SK-N-SH (cell line): Measurements from ENCODE around the gene SEMA4D. TPM values are rescaled to one million over a fixed set of nuclear protein-coding genes. Genes with fewer than 3 reads are reported as not detected.

Source experiments
- CTCF ChIA-PET: fragments of 300-600, 350-600 bp; formaldehyde crosslinking; extraction: SDS; loops from one replicate; lab custom pipeline; 2021; lab: Yijun Ruan, JAX
- POLR2A ChIA-PET: fragments of 350-600 bp; sonication (Branson Sonifier 250); formaldehyde crosslinking; extraction: SDS; loops from one replicate; lab custom pipeline; 2020; ENCODE audit warnings: antibody characterized with exemption, inconsistent platforms; lab: Yijun Ruan, JAX
- DNase-seq: peaks from one replicate; pipeline ENCODE4 v3.0.0; 2012
- H2AFZ ChIP-seq: fragments of 200-600 bp; sonication (generic); 2 replicates; pipeline ENCODE4 v1.8.1; 2016; ENCODE audit warnings: antibody characterized with exemption, mild to moderate bottlenecking, low read depth
- H3F3A ChIP-seq: fragments of 200-600 bp; sonication (generic); replicated peaks from 2 replicates; pipeline ENCODE3; 2016; ENCODE audit warnings: antibody characterized with exemption, mild to moderate bottlenecking; ENCODE audit not compliant: insufficient read depth
- H3K27ac ChIP-seq, 2 experiments: fragments of 200-500 bp in 1 of 2; fragments of 200-600 bp in 1 of 2; sonication (Bioruptor generic) in 1 of 2; sonication (generic), shearing (Covaris generic) in 1 of 2; 2 replicates each; pipeline versions ENCODE4 v1.5.1 to v1.6.1; 2014 to 2016; ENCODE audit warnings: low read depth in 2 of 2, inconsistent platforms in 1 of 2, low read length in 1 of 2, mild to moderate bottlenecking in 1 of 2, mixed read lengths in 1 of 2
- H3K27me3 ChIP-seq: fragments of 200-600 bp; sonication (generic), shearing (Covaris generic); 2 replicates; pipeline ENCODE4 v1.6.1; 2016; ENCODE audit warnings: mixed run types; ENCODE audit not compliant: insufficient read depth
- H3K36me3 ChIP-seq, 2 experiments: fragments of 200-500 bp in 1 of 2; fragments of 200-600 bp in 1 of 2; sonication (Bioruptor generic) in 1 of 2; sonication (generic) in 1 of 2; replicated peaks in 1 of 2; 2 replicates each; pipeline versions ENCODE3 to v1.5.1; 2014 to 2016; ENCODE audit warnings: low read length in 1 of 2, mild to moderate bottlenecking in 1 of 2; ENCODE audit not compliant: insufficient read depth in 2 of 2, control insufficient read depth in 1 of 2
- H3K4me1 ChIP-seq, 2 experiments: fragments of 200-500 bp in 1 of 2; fragments of 200-600 bp in 1 of 2; sonication (Bioruptor generic) in 1 of 2; sonication (generic), shearing (Covaris generic) in 1 of 2; 2 replicates each; pipeline versions ENCODE4 v1.5.1 to v1.6.1; 2014 to 2016; ENCODE audit warnings: low read depth in 1 of 2, low read length in 1 of 2, mixed run types in 1 of 2; ENCODE audit not compliant: insufficient read depth in 2 of 2, control insufficient read depth in 1 of 2
- H3K4me2 ChIP-seq: fragments of 200-600 bp; sonication (generic), shearing (Covaris generic); 2 replicates; pipeline ENCODE4 v1.6.1; 2017; ENCODE audit warnings: mixed run types
- H3K4me3 ChIP-seq, 2 experiments: fragments of 200-500 bp in 1 of 2; fragments of 200-600 bp in 1 of 2; sonication (Bioruptor generic) in 1 of 2; sonication (generic), shearing (Covaris generic) in 1 of 2; 2 replicates each; pipeline versions ENCODE4 v1.5.1 to v1.8.1; 2014 to 2016; ENCODE audit warnings: low read depth in 2 of 2, inconsistent platforms in 1 of 2, low read length in 1 of 2, mild to moderate bottlenecking in 1 of 2, mixed read lengths in 1 of 2, moderate library complexity in 1 of 2
- H3K79me2 ChIP-seq: fragments of 200-600 bp; sonication (generic); 2 replicates; pipeline ENCODE4 v1.8.1; 2017; ENCODE audit warnings: mild to moderate bottlenecking; ENCODE audit not compliant: insufficient read depth
- H3K9ac ChIP-seq: fragments of 200-600 bp; sonication (generic); 2 replicates; pipeline ENCODE4 v1.6.1; 2017; ENCODE audit warnings: mixed run types
- H3K9me2 ChIP-seq: fragments of 200-600 bp; sonication (generic); 2 replicates; pipeline ENCODE4 v1.6.1; 2017; ENCODE audit warnings: mixed run types
- H3K9me3 ChIP-seq: fragments of 200-600 bp; sonication (generic); 2 replicates; pipeline ENCODE4 v1.6.1; 2017; ENCODE audit warnings: mixed run types, mild to moderate bottlenecking, moderate library complexity
- H4K20me1 ChIP-seq: fragments of 200-600 bp; sonication (generic); 2 replicates; pipeline ENCODE4 v1.6.1; 2017; ENCODE audit warnings: mild to moderate bottlenecking, mixed run types; ENCODE audit not compliant: insufficient read depth
- FOSL2 ChIP-seq: IDR thresholded peaks from 2 replicates; pipeline ENCODE4 v1.4.0; 2012; ENCODE audit warnings: low read depth, mild to moderate bottlenecking, moderate library complexity, borderline replicate concordance
- FOXJ3 ChIP-seq: sonication (generic); formaldehyde crosslinking; IDR thresholded peaks from 2 replicates; pipeline ENCODE4 v1.5.1; 2020; ENCODE audit warnings: mild to moderate bottlenecking, missing genetic modification reagents
- JUND ChIP-seq: IDR thresholded peaks from 2 replicates; pipeline ENCODE4 v1.4.0; 2012
- MEF2A ChIP-seq: IDR thresholded peaks from 2 replicates; pipeline ENCODE4 v1.4.0; 2012; ENCODE audit warnings: low read depth, borderline replicate concordance
- MXI1 ChIP-seq: IDR thresholded peaks from 2 replicates; pipeline ENCODE4 v1.6.1; 2012; ENCODE audit warnings: mild to moderate bottlenecking, low read depth, low read length, improper control_type of control experiment
- RXRA ChIP-seq: IDR thresholded peaks from 2 replicates; pipeline ENCODE4 v1.4.0; 2012; ENCODE audit warnings: low read depth, mild to moderate bottlenecking, borderline replicate concordance
- SMC3 ChIP-seq: IDR thresholded peaks from 2 replicates; pipeline ENCODE4 v1.6.1; 2012; ENCODE audit warnings: low read depth, low read length, improper control_type of control experiment
- TAF1 ChIP-seq: IDR thresholded peaks from 2 replicates; pipeline ENCODE4 v1.6.1; 2012; ENCODE audit warnings: low read depth, mild to moderate bottlenecking, low read length, moderate library complexity, borderline replicate concordance
- YY1 ChIP-seq: IDR thresholded peaks from 2 replicates; pipeline ENCODE4 v1.4.0; 2012; ENCODE audit warnings: low read depth, mild to moderate bottlenecking
- WGBS: methylation state at CpG from one replicate; pipeline ENCODE4 v1.1.6; 2017; ENCODE audit warnings: low lambda C conversion rate; 5-methylcytosine and 5-hydroxymethylcytosine counted together
- polyA plus RNA-seq, 3 experiments: library from polyadenylated mRNA; depleted of rRNA; stranded (reverse); fragments of >200 nt; gene quantifications; 2 replicates each; pipeline ENCODE4 v1.2.3, GENCODE V29; 2012
- TF ChIP-seq, protein P1 (sequence below): fragments of 150-350 bp; IDR thresholded peaks from 2 replicates; pipeline ENCODE4 v1.6.1; 2016; ENCODE audit warnings: mild to moderate bottlenecking, low read depth, low read length
- TF ChIP-seq, protein P2 (sequence below): IDR thresholded peaks from 2 replicates; pipeline ENCODE4 v1.4.0; 2012; ENCODE audit warnings: low read depth, borderline replicate concordance

SEMA4D gene
- polyA plus RNA-seq, 1 of the 3 experiments (the other 2 are of a cell fraction): 4.8 TPM

DNA sequence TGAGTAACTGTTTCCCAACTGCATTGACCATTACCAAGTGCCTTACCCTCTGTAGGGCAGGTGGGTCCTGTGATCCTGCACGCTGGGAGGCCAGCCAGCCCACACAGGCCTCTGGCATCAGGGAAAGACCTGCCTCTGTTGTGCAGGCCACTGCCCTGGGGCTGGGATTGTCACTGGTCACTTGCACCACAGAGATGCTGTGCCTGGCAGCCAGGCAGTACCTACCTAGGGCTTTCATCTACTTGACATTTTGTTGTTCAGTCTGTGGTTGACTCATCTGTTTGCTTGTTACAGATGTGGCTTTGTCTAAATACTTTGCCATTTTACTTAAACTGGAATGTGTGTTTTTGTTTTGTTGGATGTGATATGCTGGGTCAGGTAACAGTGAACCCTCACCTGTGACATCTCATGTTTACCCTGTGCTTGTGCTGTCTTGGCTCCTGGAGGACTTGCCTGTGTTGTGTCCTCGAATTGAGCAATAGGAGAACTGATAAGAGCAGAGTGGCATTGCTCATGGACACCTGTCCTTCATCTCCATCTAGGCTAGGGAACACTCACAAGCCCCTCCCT, 146.8 kb downstream of the SEMA4D start:
- no peak overlapping the region for H3K4me2 ChIP-seq
- TF ChIP-seq FOXJ3: no peak
- no peak for TF ChIP-seq RXRA
- TF ChIP-seq SMC3: no peak
- no peak for TF ChIP-seq MXI1
- TF ChIP-seq JUND: no peak
- TF ChIP-seq MEF2A: no peak
- CTCF ChIA-PET: no interaction called here

DNA sequence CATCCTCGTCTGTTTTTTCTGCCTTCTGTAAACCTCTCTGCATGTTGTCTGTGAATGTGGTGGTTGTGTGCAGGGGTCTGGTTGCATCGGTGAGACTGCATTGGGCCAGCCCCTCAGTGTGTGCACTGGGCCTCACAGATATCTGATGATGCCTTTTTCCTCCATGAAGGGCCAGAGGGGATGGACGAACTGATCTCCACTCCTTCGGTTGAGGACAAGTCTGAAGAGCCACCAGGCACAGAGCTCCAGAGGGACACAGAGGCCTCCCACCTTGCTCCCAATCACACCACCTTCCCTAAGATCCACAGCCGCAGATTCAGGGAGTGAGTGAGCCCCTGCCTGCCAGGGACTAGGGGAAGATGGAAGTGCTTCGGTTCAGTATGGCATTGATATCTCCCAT, 148.3 kb downstream of the SEMA4D start:
- no peak overlapping the region for H3K4me3 ChIP-seq
- no peak for DNase-seq
- H3K4me2 ChIP-seq: no peak overlapping the region
- peaks cover 0 to 3% of the 10 kb centered on the region in 2 experiments; a peak in 1 of 4 replicates for H3K4me1 ChIP-seq
- H3K9ac ChIP-seq: no peak overlapping the region
- 94% methylated on average over 5 of the region's 6 CpGs for WGBS
- POLR2A ChIA-PET: no interaction called here
- H3K36me3 ChIP-seq: peaks cover 48 to 96% of the 10 kb centered on the region in 2 experiments
- H2AFZ ChIP-seq: no peak overlapping the region
- H3K9me3 ChIP-seq: no peaks in the 10 kb centered on the region
- H3K27ac ChIP-seq: no peak overlapping the region
- H4K20me1 ChIP-seq: no peaks in the 10 kb centered on the region
- H3K79me2 ChIP-seq: no peaks in the 10 kb centered on the region
- no peaks in the 10 kb centered on the region for H3K27me3 ChIP-seq
- TF ChIP-seq YY1 (no peak), MEF2A (no peak), FOSL2 (no peak), TAF1 (no peak)
- TF ChIP-seq, protein P1, sequence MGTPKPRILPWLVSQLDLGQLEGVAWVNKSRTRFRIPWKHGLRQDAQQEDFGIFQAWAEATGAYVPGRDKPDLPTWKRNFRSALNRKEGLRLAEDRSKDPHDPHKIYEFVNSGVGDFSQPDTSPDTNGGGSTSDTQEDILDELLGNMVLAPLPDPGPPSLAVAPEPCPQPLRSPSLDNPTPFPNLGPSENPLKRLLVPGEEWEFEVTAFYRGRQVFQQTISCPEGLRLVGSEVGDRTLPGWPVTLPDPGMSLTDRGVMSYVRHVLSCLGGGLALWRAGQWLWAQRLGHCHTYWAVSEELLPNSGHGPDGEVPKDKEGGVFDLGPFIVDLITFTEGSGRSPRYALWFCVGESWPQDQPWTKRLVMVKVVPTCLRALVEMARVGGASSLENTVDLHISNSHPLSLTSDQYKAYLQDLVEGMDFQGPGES: no peak
- TF ChIP-seq, protein P2, sequence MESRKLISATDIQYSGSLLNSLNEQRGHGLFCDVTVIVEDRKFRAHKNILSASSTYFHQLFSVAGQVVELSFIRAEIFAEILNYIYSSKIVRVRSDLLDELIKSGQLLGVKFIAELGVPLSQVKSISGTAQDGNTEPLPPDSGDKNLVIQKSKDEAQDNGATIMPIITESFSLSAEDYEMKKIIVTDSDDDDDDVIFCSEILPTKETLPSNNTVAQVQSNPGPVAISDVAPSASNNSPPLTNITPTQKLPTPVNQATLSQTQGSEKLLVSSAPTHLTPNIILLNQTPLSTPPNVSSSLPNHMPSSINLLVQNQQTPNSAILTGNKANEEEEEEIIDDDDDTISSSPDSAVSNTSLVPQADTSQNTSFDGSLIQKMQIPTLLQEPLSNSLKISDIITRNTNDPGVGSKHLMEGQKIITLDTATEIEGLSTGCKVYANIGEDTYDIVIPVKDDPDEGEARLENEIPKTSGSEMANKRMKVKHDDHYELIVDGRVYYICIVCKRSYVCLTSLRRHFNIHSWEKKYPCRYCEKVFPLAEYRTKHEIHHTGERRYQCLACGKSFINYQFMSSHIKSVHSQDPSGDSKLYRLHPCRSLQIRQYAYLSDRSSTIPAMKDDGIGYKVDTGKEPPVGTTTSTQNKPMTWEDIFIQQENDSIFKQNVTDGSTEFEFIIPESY: no peak
- no peaks in the 10 kb centered on the region for H3K9me2 ChIP-seq
- CTCF ChIA-PET: interaction anchor here (1.4 kb wide), 1 partner anchor 30 kb away, joined by 3 read pairs; no protein-coding TSS in a partner anchor
- H3F3A ChIP-seq: no peaks in the 10 kb centered on the region

More for the DNA sequence above, 146.8 kb downstream of the SEMA4D start:
- H3K4me3 ChIP-seq: no peak overlapping the region
- no peak overlapping the region for H3K9ac ChIP-seq
- no peaks in the 10 kb centered on the region for H4K20me1 ChIP-seq
- peaks cover 45 to 95% of the 10 kb centered on the region in 2 experiments for H3K36me3 ChIP-seq
- H3K4me1 ChIP-seq: peaks cover 0 to 3% of the 10 kb centered on the region in 2 experiments; a peak in 1 of 4 replicates
- 61% methylated on average over 2 of the region's 2 CpGs for WGBS
- POLR2A ChIA-PET: no interaction called here
- H3K27ac ChIP-seq: no peak overlapping the region; a peak in 1 of 4 replicates
- no peaks in the 10 kb centered on the region for H3K9me2 ChIP-seq
- H3K79me2 ChIP-seq: no peaks in the 10 kb centered on the region
- H2AFZ ChIP-seq: no peak overlapping the region
- no peaks in the 10 kb centered on the region for H3K9me3 ChIP-seq
- DNase-seq: no peak
- no peaks in the 10 kb centered on the region for H3K27me3 ChIP-seq
- H3F3A ChIP-seq: no peaks in the 10 kb centered on the region
